Measurements from ENCODE around the gene PRDM16. TPM values are rescaled to one million over a fixed set of nuclear protein-coding genes. Genes with fewer than 3 reads are reported as not detected.

Gene PRDM16
- total RNA-seq, 1 experiment from 2014 or later = 0.09 TPM

GRCh38 chr1:3323021-3323795 lies 254.2 kb downstream of the PRDM16 start:
- Mint-ChIP-seq H3K27me3 (ENCODE audit: unreplicated experiment) (peaks cover 13% of the 10 kb centered on the region), H3K4me3 (ENCODE audit: low read depth, unreplicated experiment) (no peak overlapping the region), H3K36me3 (ENCODE audit: insufficient read depth, unreplicated experiment) (peaks cover 16% of the 10 kb centered on the region), H3K9me3 (ENCODE audit: low read depth, unreplicated experiment) (no peaks in the 10 kb centered on the region), H3K27ac (ENCODE audit: unreplicated experiment) (no peak overlapping the region), H3K4me1 (ENCODE audit: low read depth, unreplicated experiment) (peaks cover 7% of the 10 kb centered on the region)
- no peak for DNase-seq
- intact Hi-C loops (cut with micrococcal nuclease; ENCODE audit: unreplicated experiment) = no loop called here
- no peak for TF ChIP-seq CTCF (IDR thresholded peaks at IDR 0.05; ENCODE audit: unreplicated experiment)
- CTCF ChIA-PET = no interaction called here
- no TSS peak for BruUV-seq (replicated peaks)

- TF ChIP-seq CTCF (IDR thresholded peaks at IDR 0.05; ENCODE audit: unreplicated experiment) = no peak
- no peak overlapping the region for H3K27ac Mint-ChIP-seq (ENCODE audit: unreplicated experiment)
- H3K9me3 Mint-ChIP-seq (ENCODE audit: low read depth, unreplicated experiment) = no peaks in the 10 kb centered on the region
- H3K4me1 Mint-ChIP-seq (ENCODE audit: low read depth, unreplicated experiment) = peaks cover 3% of the 10 kb centered on the region
- BruUV-seq (replicated peaks) = no TSS peak
- no peak overlapping the region for H3K4me3 Mint-ChIP-seq (ENCODE audit: low read depth, unreplicated experiment)
- H3K27me3 Mint-ChIP-seq (ENCODE audit: unreplicated experiment) = peaks cover 13% of the 10 kb centered on the region
- H3K36me3 Mint-ChIP-seq (ENCODE audit: insufficient read depth, unreplicated experiment) = peaks cover 12% of the 10 kb centered on the region
- no peak for DNase-seq
- intact Hi-C loops (cut with micrococcal nuclease; ENCODE audit: unreplicated experiment) = no loop called here
- CTCF ChIA-PET = no interaction called here
These were observed 255.0 kb downstream of the PRDM16 start for GRCh38 chr1:3323796-3324703.

GRCh38 chr1:3324704-3325535 lies 255.9 kb downstream of the PRDM16 start:
- intact Hi-C loops (cut with micrococcal nuclease; ENCODE audit: unreplicated experiment) = no loop called here
- no peak overlapping the region for H3K4me3 Mint-ChIP-seq (ENCODE audit: low read depth, unreplicated experiment)
- H3K9me3 Mint-ChIP-seq (ENCODE audit: low read depth, unreplicated experiment) = no peaks in the 10 kb centered on the region
- no peak for DNase-seq
- CTCF ChIA-PET = no interaction called here
- BruUV-seq (replicated peaks) = no TSS peak
- H3K36me3 Mint-ChIP-seq (ENCODE audit: insufficient read depth, unreplicated experiment) = peaks cover 4% of the 10 kb centered on the region
- H3K4me1 Mint-ChIP-seq (ENCODE audit: low read depth, unreplicated experiment) = no peaks in the 10 kb centered on the region
- H3K27me3 Mint-ChIP-seq (ENCODE audit: unreplicated experiment) = peaks cover 13% of the 10 kb centered on the region
- no peak for TF ChIP-seq CTCF (IDR thresholded peaks at IDR 0.05; ENCODE audit: unreplicated experiment)
- H3K27ac Mint-ChIP-seq (ENCODE audit: unreplicated experiment) = no peak overlapping the region
